Measurements from ENCODE around the gene HPCAL1. TPM values are rescaled to one million over a fixed set of nuclear protein-coding genes. Genes with fewer than 3 reads are reported as not detected.

The HPCAL1 gene
- total and polyA plus RNA-seq, 2 donors (not counting 3 experiments of a cell fraction or from before 2014, with no cell fraction given), result 56.5 to 77.4 TPM

DNA sequence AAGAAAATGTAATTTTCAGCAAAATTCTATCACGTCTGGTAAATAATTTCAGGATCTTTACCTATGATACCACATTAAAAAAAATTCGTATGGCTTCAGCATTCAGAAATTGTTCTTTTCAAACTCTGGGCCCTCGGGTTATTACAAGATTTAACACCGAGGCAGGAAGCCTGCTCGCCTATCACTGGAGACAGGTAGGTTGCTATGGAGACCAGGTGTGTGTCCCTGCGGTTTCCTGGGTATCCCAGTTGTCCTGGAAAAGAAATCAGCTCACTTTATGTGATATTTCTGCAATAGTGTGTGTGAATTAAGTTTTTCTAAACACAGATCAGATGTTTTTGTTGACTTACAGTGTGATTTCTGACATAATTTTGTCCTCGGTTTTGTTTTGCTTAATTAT lies 14.2 kb downstream of the HPCAL1 start:
- no peak overlapping the region for H3K9ac ChIP-seq (replicated peaks; ENCODE audit: extremely low read depth, insufficient read depth, low read length)
- no peak overlapping the region for H3K4me2 ChIP-seq (ENCODE audit: insufficient read depth, low read length)
- CTCF ChIA-PET, result interaction anchor here (1.3 to 1.5 kb wide), 3 partner anchors 12 to 92 kb away, joined by 3 to 9 read pairs (median 3); partner anchors contain the start of gene HPCAL1
- dilution Hi-C loops (cut with MboI; ENCODE audit: extremely low pct_ligation_motif_present, low sequenced_read_pairs), result no loop called here
- H3K9me1 ChIP-seq (replicated peaks; ENCODE audit: control insufficient read depth, extremely low read depth, insufficient read depth, low read length), result no peaks in the 10 kb centered on the region
- no peak overlapping the region for H2AFZ ChIP-seq (ENCODE audit: low read depth, low read length)
- no peak overlapping the region for H3K4me3 ChIP-seq (replicated peaks in 1 of 3; ENCODE audit: insufficient read depth in 1 of 3, low read depth in 1 of 3, low read length in 3 of 3)
- TF ChIP-seq JUN (IDR thresholded peaks at IDR 0.05; ENCODE audit: borderline replicate concordance, insufficient read depth, insufficient read length, low read depth) (no peak), POLR2A (IDR thresholded peaks at IDR 0.05; ENCODE audit: low read depth, low read length) (no peak), POLR2AphosphoS5 (IDR thresholded peaks at IDR 0.05; ENCODE audit: insufficient read depth, low read depth, low read length) (no peak), GATA2 (IDR thresholded peaks at IDR 0.05; ENCODE audit: insufficient read depth, insufficient read length, low read depth, low read length) (no peak), EZH2 (IDR thresholded peaks at IDR 0.05; ENCODE audit: borderline replicate concordance, low read depth, low read length, severe bottlenecking) (no peak), MYC (IDR thresholded peaks at IDR 0.05; ENCODE audit: low read depth, low read length) (no peak), FOS (IDR thresholded peaks at IDR 0.05; ENCODE audit: borderline replicate concordance, insufficient read depth, low read length) (no peak)
- TF ChIP-seq, protein P1, sequence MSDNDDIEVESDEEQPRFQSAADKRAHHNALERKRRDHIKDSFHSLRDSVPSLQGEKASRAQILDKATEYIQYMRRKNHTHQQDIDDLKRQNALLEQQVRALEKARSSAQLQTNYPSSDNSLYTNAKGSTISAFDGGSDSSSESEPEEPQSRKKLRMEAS (IDR thresholded peaks at IDR 0.05; ENCODE audit: insufficient read depth, insufficient read length), result no peak
- TF ChIP-seq, protein P2, sequence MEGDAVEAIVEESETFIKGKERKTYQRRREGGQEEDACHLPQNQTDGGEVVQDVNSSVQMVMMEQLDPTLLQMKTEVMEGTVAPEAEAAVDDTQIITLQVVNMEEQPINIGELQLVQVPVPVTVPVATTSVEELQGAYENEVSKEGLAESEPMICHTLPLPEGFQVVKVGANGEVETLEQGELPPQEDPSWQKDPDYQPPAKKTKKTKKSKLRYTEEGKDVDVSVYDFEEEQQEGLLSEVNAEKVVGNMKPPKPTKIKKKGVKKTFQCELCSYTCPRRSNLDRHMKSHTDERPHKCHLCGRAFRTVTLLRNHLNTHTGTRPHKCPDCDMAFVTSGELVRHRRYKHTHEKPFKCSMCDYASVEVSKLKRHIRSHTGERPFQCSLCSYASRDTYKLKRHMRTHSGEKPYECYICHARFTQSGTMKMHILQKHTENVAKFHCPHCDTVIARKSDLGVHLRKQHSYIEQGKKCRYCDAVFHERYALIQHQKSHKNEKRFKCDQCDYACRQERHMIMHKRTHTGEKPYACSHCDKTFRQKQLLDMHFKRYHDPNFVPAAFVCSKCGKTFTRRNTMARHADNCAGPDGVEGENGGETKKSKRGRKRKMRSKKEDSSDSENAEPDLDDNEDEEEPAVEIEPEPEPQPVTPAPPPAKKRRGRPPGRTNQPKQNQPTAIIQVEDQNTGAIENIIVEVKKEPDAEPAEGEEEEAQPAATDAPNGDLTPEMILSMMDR (IDR thresholded peaks at IDR 0.05; ENCODE audit: extremely low read depth in 1 of 2, insufficient read depth in 1 of 2, low read depth in 1 of 2, low read length in 2 of 2), result no peak
- no TSS peak for BruUV-seq (replicated peaks)
- H3K36me3 ChIP-seq (ENCODE audit: control insufficient read depth in 2 of 2, extremely low read depth in 1 of 2, insufficient read depth in 2 of 2, low read length in 2 of 2), result no peaks in the 10 kb centered on the region
- intact Hi-C loops (cut with micrococcal nuclease), result loop anchor here (1.0 kb wide), 1 partner anchor 12 kb away; no protein-coding TSS in a partner anchor
- no peaks in the 10 kb centered on the region for H3K9me3 ChIP-seq (replicated peaks; ENCODE audit: control insufficient read depth, insufficient read depth, low read length)
- H3K27me3 ChIP-seq (ENCODE audit: control insufficient read depth in 2 of 2, insufficient read depth in 2 of 2, low read length in 2 of 2), result no peaks in the 10 kb centered on the region
- no peak overlapping the region for H3K27ac ChIP-seq (ENCODE audit: insufficient read depth, low read depth, low read length)
- POLR2A ChIA-PET, result no interaction called here
- DNase-seq (ENCODE audit: low read depth, low spot score), result no peak
- H3K79me2 ChIP-seq (ENCODE audit: control insufficient read depth, insufficient read depth, low read length), result peaks cover 76% of the 10 kb centered on the region
- H3K4me1 ChIP-seq (ENCODE audit: control insufficient read depth, extremely low read depth, insufficient read depth, low read length), result no peaks in the 10 kb centered on the region
- no peaks in the 10 kb centered on the region for H4K20me1 ChIP-seq (replicated peaks; ENCODE audit: control insufficient read depth, extremely low read depth, insufficient read depth, low read length)
- FAIRE-seq, result no peak

Measured in endothelial cell of umbilical vein (primary cell).